GM13977 (cell line): ENCODE data around the gene EXOC3L4.

Source experiments
- DNase-seq: peaks from one replicate; pipeline ENCODE4 v3.0.0; 2012; ENCODE audit warnings: low spot score
- CTCF ChIP-seq: IDR thresholded peaks from 2 replicates; pipeline ENCODE4 v1.5.1; 2012; ENCODE audit warnings: mild to moderate bottlenecking, control low read depth; ENCODE audit not compliant: insufficient read depth; ENCODE audit errors: extremely low read depth, missing control alignments
- in situ Hi-C: fragments of 300-500 bp; cut with MboI; formaldehyde crosslinking; loops from one replicate; pipeline ENCODE4 v1.12.0; 2022; ENCODE audit warnings: low sequenced_read_pairs, low pct_unique_long_range_greater_than_20kb, mixed read lengths, inconsistent platforms; ENCODE audit not compliant: unreplicated experiment

EXOC3L4 gene

GRCh38 chr14:103107455-103107854, 12.9 kb downstream of the EXOC3L4 start:
- in situ Hi-C loops = no loop called here
- no peak for TF ChIP-seq CTCF
- DNase-seq = no peak

- no peak for TF ChIP-seq CTCF
- in situ Hi-C loops = no loop called here
- no peak for DNase-seq
These were observed 13.6 kb downstream of the EXOC3L4 start for GRCh38 chr14:103107941-103108748.

GRCh38 chr14:103108749-103109207, 14.3 kb downstream of the EXOC3L4 start:
- peak; percentile 91 for DNase-seq
- no peak for TF ChIP-seq CTCF
- in situ Hi-C loops = no loop called here

- no peak for DNase-seq
- TF ChIP-seq CTCF = no peak
- in situ Hi-C loops = no loop called here
These were observed 15.3 kb downstream of the EXOC3L4 start for GRCh38 chr14:103109535-103110441.

- in situ Hi-C loops = no loop called here
- no peak for TF ChIP-seq CTCF
- DNase-seq = no peak
These were observed 16.2 kb downstream of the EXOC3L4 start for GRCh38 chr14:103110681-103111231.

- no peak for DNase-seq
- TF ChIP-seq CTCF = no peak
- in situ Hi-C loops = no loop called here
These were observed 16.8 kb downstream of the EXOC3L4 start for GRCh38 chr14:103111232-103111868.
